ENCODE results near the gene PVALB. TPM values are rescaled to one million over a fixed set of nuclear protein-coding genes. Genes with fewer than 3 reads are reported as not detected.

PVALB gene
- total and polyA plus RNA-seq, 9 of the 15 experiments (the other 6 are each of a cell fraction or from before 2014, with no cell fraction given), result not detected

- ATAC-seq, result no peak
- Histone ChIP-seq H4K20me1 (replicated peaks; ENCODE audit: control insufficient read depth, insufficient read depth, low read length) (no peaks in the 10 kb centered on the region; the same call in 1 of the 2 replicates), H3K9ac (ENCODE audit: insufficient read depth in 1 of 2, low read depth in 2 of 2, low read length in 2 of 2) (no peak overlapping the region), H3K9me1 (ENCODE audit: control insufficient read depth, insufficient read depth, low read length) (no peaks in the 10 kb centered on the region), H3K4me3 (no peak overlapping the region), H2AFZ (ENCODE audit: low read depth, low read length) (no peak overlapping the region), H3K4me2 (ENCODE audit: insufficient read depth, low read length) (no peak overlapping the region), H3K79me2 (ENCODE audit: control insufficient read depth, insufficient read depth, low read length) (no peaks in the 10 kb centered on the region), H3K27me3 (ENCODE audit: control insufficient read depth in 2 of 2, insufficient read depth in 2 of 2, low read length in 2 of 2) (peaks cover 7 to 35% of the 10 kb centered on the region in 2 experiments; a peak in 3 of 5 replicates), H3K4me1 (replicated peaks in 1 of 2; ENCODE audit: control insufficient read depth in 2 of 2, insufficient read depth in 2 of 2, low read length in 2 of 2) (no peaks in the 10 kb centered on the region), H3K27ac (ENCODE audit: extremely low read depth, low read depth, low read length) (no peak overlapping the region), H3K36me3 (ENCODE audit: control insufficient read depth, insufficient read depth, low read length) (no peaks in the 10 kb centered on the region), H3K9me3 (replicated peaks; ENCODE audit: control insufficient read depth, insufficient read depth, low read depth, low read length) (no peaks in the 10 kb centered on the region)
- in situ Hi-C loops (cut with MboI) (no loop called here), intact Hi-C loops (cut with micrococcal nuclease) (no loop called here)
- DNase-seq (ENCODE audit: extremely low read depth in 1 of 4, low spot score in 3 of 4), result no peak
- no TSS peak for BruUV-seq (replicated peaks)
- TF ChIP-seq HNRNPH1 (optimal IDR thresholded peaks at IDR 0.05; ENCODE audit: low read depth, low read length) (no peak), ZNF165 (CRISPR knock-in tag; IDR thresholded peaks at IDR 0.05; ENCODE audit: borderline replicate concordance) (no peak), POLR2G (IDR thresholded peaks at IDR 0.05; ENCODE audit: low read depth, low read length) (no peak), CBFA2T2 (conservative IDR thresholded peaks at IDR 0.05) (no peak), STAT5A (IDR thresholded peaks at IDR 0.05; ENCODE audit: borderline replicate concordance, low read length) (no peak), PTRF (tag; IDR thresholded peaks at IDR 0.05) (no peak), NONO (IDR thresholded peaks at IDR 0.05; ENCODE audit: low read depth in 2 of 2, low read length in 1 of 2) (no peak), ETV1 (tag; conservative IDR thresholded peaks at IDR 0.05; ENCODE audit: low read depth) (no peak), ZBTB17 (CRISPR knock-in tag; IDR thresholded peaks at IDR 0.05) (no peak), BCLAF1 (IDR thresholded peaks at IDR 0.05; ENCODE audit: borderline replicate concordance in 1 of 2, control insufficient read depth in 1 of 2, low read depth in 2 of 2, low read length in 1 of 2) (no peak)
- ChIA-PET CTCF (ENCODE audit: low intra/inter-chr PET ratio) (no interaction called here), POLR2A (interaction anchor here (0.5 kb wide), 1 partner anchor 377 kb away, joined by 4 read pairs; no protein-coding TSS in a partner anchor)
- FAIRE-seq, result no peak
- WGBS (ENCODE audit: insufficient coverage, low coverage, missing lambda C conversion rate), result 0% methylated on average over 1 of the region's 1 CpG
These were observed 8.0 kb downstream of the PVALB start for GRCh38 chr22:36808721-36809344.

All from K562 (cell line).